NCI-H2029 treated with DMSO at 0.1 percent for 48 hours (cell line): ENCODE data around the gene SYNE2.
A peak's percentile ranks its signal among the peaks of the same experiment; 100 is the strongest.

Experiments
- DNase-seq: peaks from one replicate; lab custom pipeline; 2025; lab: John Stamatoyannopoulos, UW

Gene SYNE2

DNA sequence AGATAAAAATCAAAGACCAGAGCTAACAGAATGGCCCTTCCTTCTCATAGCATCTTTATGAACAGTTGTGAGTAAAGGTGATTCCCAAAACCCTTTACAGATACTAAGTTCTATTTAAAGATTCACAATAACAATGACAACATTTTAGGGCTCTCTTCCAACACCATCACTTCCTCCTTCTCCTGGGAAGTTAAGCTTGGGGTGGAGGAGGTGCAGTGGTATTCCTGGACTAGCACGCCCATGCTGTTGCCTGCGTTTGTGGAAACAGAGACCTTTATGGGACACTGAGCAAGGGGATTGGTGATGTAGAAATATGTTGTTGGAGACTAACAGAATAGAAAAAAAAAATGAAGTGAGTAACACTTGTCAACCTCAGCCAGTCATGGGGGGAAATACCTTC, 22.5 kb downstream of the SYNE2 start:
- no peak for DNase-seq

DNA sequence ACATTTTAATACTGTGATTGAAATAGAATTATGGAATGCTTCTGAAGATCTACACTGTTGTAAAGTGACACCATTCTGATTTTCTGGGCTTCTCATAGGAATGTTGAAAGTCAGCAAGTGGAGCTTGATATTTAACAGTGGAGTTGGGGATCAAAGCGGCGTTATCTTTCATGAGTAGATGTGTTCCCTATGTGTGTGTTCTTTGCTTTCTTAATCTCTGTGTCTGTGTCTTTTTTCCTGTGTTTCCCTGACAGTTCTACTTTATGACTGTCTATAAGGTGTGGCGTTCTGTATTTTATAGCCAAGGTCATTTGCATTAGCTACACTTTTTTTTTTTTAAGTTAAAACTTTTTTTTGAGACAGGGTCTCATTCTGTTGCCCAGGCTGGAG, 24.7 kb downstream of the SYNE2 start:
- no peak for DNase-seq

DNA sequence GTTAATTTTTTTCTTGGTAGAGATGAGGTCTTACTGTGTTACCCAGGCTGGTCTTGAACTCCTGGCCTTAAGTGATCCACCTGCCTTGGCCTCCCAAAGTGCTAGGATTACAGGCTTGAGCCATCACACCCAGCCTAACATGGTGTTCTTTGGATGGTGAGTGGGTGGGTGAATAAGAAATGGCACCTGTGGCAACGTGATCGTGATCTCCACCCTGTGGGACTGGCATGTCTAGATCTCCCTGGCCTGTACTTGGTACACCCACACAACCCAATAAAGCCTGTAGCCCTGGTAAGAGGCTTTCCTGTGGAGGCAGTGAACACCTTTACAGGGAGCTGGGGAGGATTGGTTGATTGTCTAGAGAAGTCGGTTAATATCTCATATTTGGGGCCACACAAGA, 25.2 kb downstream of the SYNE2 start:
- DNase-seq: no peak

DNA sequence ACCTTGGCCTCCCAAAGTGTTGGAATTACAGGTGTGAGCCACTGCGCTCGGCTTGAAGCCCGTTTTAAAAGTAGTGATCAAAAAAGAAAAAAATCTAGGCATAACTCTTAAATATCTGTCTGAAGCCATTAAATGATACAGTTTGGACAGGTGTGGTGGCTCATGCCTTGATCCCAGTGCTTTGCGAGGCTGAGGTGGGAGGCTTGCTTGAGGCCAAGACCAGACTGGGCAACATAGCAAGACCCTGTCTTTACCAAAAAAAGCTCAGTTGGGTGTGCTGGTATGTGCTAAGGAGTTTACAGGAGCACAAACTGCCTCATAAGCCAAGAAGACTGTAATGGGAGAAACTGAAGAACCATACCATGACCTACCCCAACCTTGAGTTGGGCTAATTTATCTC, 26.0 kb downstream of the SYNE2 start:
- no peak for DNase-seq

DNA sequence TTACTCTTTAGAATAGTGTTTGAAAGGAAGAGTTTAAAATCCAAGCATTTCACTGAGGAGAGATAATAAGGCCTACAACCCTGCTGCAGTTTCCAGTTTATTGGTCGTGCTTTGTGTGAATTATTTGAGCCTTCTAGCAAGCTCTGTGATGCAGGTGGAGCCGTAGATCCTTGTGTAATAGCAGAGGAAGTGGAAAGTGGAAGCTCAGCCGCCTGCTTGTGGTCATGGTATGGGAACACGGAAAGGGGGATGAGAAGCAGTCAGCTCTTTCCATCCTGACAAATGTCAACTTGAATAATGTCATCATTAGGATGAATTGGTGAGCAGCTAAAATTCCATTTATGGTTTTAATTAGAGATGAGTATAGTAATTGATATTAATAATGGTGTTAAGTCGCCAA, 29.1 kb downstream of the SYNE2 start:
- no peak for DNase-seq

DNA sequence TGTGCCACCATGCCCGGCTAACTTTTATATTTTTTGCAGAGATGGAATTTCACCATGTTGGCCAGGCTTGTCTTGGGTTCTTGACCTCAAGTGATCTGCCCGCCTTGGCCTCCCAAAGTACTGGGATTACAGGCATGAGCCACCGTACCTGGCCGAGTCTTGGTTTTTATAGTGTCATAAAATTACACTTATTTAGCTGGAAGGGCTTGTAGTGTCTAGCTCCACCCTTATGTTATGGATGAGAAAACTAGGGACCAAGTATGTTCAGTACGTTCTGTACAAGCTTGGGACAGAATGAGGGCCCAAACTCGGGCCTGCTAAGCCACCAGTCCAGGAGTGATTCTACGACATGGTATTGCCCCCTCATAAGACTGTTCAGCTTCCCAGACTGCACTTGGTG, 35.1 kb downstream of the SYNE2 start:
- no peak for DNase-seq

DNA sequence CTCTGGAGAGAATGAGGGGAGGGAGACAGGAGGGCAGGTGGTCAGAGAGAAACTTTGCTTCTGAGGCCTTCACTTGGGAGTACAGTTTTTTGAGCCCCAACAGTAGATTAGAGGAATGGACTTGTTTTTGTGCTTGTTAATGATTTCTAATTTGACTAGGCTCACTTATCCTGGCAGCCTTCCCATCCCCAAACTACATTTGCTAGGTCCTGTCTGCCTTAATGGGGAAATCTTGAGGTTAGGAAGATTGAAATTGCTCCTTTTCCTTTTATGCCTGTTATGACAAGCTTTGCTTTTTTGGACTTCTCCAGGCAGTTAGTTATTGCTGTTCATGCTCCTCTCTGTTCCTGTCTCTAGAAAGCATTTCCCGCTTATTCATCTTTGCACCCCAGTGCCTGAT, 37.7 kb downstream of the SYNE2 start:
- no peak for DNase-seq

DNA sequence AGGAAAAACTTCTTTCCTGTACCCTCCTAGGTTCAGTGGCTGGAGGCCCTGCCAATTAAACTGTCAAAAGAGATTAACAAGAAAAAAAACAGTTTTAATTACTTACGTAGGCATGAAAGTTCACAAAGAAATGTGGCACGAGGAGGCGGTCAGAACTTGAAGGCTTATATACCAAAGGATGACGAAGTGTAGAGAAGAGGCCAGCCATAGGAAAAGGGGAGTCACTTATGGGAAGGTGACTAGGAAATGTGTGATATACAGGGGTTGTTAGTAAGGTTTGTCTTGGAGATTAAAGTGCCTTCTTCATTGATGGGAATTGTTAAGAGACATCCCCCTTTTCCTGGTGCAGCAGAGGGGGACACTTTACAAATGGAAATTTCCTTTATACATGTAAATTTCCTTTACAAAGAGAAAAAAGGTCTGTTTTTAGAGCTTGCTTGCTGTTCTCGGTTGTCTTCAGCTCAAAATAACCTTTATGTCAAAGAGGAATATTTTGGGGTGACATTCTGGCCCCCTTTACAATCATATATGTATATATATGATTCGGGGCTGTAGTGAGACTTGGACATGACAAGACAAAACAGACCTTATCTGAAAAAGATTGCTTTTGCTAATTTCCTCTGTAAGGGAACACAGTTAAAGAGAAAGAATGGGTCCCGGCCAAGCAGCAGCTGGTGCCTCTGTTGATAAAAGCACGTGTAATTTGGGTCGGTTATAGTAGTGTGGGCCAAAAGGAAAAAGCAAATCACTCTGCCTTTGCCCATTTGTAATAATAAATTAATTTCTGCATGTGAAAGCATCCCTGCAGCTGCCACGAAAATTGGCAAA, 38.6 kb downstream of the SYNE2 start:
- no peak for DNase-seq

DNA sequence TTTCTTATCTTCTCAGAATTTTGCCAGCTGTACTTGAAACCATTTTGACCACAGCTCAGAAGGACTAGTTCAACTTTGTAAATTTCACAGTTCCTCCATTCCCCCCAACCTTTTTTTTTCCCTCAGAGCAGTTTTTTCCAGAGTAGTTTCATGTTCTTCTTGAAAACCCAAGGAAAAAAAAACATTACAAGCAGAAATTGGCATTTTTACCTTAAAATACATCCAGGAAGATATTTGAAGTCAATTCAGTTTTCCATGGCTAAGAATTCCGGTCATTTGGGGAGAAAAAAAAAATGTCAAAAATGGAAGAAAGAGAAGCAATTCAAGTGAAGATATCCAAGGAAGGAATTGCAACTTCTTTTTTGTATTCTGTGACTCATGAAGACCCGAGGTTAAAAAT, 39.5 kb downstream of the SYNE2 start:
- DNase-seq: no peak

DNA sequence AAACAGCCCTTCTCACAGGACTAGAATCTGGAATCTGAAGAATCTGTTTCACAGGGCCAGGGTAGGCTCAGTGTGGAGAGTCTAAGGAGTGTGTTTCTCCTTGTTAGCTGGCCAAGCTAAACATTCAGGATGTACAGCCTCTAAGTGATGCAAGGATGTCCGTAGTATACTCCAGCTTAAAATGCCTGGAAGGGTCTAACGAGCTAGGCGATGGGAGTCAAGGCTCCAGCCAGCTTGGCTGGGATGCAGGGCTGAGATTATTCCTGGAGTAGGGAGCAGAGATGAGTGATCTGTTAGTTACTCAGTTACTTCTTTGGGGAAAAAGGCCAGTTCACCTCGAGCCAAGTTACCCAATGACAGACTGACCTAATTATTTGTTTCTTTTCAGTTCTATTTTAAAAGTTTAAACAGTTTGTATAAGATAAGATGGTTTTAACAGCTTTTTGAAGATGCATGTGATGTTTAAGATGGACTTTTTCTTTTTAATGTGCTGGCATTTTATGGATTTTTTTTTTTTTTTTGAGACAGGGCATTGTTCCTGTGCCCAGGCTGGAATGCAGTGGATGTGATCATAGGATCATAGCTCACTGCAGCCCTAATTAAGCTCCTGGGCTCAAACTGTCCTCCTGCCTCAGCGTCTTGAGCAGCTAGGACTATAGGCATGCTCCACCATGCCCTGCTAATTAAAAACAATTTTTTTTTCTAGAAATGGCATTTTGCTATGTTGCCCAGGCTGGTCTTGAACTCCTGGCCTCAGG, 41.1 kb downstream of the SYNE2 start:
- no peak for DNase-seq

DNA sequence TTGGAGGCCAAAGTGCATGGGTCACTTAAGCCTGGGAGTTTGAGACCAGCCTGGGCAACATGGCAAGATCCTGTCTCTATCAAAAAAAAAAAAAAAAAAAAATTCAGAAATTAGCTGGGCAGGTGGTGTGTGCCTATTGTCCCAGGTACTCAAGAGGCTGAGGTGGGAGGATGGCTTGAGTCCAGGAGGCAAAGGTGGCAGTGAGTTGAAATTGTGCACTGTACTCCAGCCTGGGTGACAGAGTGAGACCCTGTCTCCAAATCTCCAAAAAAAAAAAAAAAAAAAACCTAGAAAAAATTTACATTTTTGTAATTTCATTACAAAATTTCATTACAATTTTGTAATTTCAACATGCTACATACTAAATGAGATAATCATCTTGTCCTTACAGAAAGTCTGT, 42.7 kb downstream of the SYNE2 start:
- DNase-seq: no peak

DNA sequence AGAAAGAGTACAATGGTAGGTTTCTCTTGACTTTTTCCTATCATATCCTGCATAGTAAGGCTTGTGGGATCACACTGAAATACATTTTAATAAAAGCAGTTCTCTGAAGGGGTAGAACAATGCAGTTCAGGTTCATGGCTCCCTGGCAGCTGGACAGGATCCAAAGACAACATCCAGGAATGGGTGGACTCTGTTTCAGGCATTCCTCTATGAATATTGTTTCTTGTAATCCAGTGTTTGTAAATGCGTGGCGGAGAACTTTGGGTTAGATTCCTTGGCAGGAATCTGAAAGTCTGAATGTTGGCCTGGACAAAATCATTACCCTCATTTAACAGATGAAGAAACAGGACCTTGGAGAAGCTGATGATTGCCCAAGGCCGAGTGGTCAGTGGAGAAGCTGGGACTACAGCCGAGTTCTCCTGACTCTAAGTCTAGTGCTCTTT, 43.5 kb downstream of the SYNE2 start:
- peak; percentile 38 for DNase-seq

DNA sequence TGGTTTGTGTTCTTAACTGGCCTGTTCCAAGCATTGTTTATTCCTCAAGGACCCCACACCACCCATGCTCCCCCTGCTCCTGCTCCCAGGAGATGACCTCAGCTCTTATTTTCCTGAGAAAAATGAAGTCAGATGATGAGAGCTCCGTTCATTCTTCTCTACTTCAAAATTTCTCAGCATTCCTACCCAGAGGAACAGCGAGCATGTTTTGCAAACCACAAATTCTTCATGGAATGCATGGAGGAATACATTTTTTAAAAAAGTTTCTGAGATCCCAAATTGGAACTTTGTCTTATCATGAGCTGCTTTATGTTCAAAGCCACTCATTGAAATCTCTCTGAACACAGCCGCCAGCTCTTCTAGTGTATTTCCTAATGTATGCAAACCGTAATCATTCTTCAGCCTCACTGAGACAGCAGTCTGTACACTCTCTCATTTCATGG, 44.9 kb downstream of the SYNE2 start:
- no peak for DNase-seq

DNA sequence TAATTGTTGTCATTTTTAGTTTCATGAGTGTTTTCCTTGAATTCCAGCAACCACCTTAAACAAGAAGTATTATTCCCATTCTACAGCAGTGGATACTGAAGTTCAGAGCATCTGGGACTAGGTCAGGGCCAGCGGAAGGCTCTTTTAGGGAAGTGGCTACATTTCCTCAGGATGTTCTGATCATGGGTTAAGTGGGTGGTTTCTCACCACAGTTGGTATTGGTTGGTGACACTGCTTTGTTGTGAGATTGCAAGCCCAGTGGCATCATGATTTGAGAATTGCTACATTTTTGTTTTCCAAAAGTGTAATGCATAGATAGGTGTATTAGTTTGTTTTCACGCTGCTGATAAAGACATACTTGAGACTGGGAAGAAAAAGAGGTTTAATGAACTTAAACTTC, 47.1 kb downstream of the SYNE2 start:
- no peak for DNase-seq

DNA sequence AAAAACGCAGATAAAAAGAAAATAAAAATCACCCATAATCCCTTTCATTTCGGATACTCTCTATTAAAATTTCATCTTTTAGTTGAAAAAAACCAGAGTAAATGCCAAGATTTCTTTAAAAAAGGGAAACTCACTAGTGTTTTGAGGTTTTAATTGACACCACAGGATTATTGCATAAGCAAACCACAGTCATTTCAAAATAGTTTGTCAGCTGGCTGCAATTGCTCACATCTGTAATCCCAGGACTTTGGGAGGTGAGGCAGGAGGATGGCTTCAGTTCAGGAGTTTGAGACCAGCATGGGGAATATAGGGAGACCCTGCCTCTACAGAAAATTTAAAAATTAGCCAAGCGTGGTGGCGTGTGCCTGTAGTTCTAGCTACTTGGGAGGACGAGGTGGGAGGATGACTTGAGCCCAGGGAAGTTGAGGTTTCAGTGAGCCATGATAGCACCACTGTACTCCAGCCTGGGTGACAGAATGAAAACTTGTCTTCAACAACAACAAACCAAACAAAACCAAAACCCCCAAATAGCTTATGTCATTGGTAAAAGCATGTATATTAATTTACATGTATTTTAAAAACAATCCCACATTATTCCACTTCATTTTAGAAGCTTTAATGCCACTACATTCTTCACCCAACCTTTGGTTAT, 48.8 kb downstream of the SYNE2 start:
- DNase-seq: no peak

DNA sequence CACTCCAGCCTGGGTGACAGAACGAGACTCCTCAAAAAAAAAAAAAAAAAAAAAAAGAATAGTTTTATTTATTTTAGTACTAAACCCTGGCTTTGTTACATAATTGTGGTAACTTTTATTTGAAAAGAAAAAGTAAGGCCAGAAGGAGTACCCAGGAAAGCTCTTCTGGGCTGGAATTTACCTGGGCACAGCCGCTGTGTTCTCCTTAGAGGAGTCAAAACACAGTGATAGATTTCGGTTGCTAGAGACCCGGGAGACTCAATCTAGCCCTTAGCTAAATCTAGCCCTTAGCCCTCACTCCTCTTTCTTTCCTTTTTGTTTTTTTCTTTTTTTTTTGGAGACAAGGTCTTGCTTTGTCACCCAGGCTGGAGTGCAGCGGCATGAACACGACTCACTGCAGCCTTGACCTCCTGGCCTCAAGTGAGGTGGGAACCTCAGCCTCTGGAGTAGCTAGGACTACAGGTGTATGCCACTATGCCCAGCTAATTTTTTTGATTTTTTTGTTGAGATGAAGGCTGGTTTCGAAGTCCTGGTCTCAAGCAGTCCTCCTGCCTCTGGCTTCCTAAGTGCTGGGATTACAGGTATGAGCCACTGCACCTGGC, 49.7 kb downstream of the SYNE2 start:
- DNase-seq: no peak

DNA sequence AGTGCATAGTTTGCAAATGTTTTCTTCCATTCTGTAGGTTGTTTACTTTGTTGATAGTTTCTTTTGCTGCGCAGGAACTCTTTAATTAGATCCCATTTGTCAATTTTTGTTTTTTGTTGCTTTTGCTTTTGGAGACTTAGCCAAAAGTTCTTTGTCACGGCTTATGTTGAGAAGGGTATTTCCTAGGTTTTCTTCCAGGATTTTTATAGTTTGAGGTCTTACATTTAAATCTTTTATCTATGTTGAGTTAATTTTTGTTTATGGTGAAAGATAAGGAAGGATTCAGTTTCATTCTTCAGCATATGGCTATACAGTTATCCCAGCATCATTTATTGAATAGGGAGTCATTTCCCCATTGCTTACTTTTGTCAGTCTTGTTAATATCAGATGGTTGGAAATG, 51.9 kb downstream of the SYNE2 start:
- DNase-seq: no peak

DNA sequence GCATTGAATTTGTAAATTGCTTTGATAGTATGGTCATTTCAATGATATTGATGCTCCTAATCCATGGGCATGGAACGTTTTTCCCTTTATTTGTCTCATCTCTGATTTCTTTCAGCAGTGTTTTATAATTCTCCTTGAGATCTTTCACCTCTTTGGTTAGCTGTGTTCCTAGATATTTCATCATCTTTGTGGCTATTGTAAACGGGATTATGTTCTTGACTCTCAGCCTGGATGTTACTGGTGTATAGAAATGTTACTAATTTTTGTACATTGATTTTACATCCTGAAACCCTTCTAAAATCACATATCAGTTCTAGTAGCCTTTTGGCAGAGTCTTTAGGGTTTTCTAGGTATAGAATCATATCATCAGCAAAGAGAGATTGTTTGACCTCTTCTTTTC, 52.6 kb downstream of the SYNE2 start:
- no peak for DNase-seq

DNA sequence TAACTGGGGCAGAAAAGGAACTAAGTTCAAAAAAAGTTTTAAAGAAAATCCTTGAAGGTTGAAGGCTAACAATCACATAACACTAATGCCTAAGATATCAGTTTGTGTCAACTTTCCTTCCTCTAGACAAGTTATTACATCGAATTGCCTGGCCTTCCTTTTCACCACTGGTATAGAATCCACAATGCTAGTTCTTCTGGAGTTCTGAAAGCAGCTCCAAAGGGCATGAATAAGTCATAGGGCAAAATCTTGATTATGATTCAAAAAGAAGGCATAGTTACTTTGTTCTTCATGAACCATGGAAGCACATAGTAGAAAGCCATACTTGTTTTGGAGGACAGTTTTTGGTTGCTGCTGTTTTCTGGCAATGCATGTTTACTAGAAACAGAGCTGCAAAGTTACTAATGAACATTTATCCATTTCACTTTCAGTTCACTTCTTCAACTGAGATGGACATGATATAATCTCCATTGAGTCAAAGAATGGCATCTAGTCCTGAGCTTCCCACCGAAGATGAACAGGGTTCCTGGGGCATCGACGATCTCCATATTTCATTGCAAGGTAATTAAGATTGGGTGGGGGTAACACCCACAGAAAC, 56.0 kb downstream of the SYNE2 start:
- DNase-seq: no peak

DNA sequence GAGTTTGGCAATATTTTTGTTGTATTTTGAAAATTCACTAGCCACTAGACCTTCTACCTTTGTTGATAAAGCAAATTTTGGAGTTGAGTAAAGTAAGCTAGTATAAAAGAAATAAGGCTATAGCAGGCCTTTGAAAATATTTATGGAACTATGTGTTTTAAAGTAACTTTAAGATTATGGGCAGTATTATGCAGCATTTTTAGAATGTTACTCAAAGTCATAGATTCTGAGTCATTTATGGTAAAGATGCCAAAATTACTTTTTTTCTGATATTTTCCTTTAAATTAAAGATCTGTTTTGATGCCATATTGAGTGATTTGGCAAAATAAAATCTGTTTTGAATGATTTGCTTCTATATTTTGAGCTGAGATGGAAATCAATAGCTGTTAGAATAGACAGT, 57.2 kb downstream of the SYNE2 start:
- DNase-seq: no peak

DNA sequence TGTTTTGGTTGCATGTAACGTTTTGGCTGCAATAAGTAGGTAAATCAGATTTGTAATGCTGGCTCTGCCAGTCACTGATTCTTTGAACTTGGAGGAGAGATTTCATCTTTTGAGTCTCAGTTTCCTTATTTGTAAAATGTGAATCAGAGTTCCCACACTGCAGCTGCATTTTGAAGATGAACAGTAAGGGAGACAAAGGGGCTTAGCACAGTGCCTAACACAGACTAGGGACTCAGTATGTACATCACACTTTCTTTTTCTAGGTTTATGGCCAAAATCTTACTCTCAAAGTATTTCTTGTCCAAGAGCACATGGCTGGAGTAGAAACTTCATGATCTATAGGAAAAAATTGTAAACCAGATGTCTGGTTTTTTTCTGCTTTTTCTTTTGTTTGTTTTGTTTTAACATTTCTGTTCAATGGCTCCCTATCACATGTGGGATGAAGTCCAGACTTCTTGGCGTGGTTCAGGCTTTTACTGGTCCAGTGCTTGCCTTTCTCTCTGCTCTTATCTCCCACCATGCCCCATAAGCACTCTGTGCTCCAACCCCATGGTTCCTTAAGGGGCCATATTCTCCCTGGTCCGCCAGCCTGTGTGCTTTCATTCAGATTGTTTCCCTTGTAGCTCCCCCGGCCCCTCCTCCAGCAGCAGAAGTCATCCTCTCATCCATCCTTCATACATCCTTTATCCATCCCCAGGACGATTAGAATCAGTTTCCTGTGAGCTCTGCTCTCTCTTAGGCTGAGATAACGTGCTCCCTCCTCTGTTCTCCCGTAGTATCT, 58.0 kb downstream of the SYNE2 start:
- no peak for DNase-seq
